SKM-1 treated with dmso at 0.1 percent for 144 hours (cell line): ENCODE measurements around the gene ATP2A3.
A peak's percentile ranks its signal among the peaks of the same experiment; 100 is the strongest.

Experiments
- DNase-seq: peaks from one replicate; lab custom pipeline; 2025; ENCODE audit not compliant: unreplicated experiment; lab: John Stamatoyannopoulos, UW

ATP2A3 gene

DNA sequence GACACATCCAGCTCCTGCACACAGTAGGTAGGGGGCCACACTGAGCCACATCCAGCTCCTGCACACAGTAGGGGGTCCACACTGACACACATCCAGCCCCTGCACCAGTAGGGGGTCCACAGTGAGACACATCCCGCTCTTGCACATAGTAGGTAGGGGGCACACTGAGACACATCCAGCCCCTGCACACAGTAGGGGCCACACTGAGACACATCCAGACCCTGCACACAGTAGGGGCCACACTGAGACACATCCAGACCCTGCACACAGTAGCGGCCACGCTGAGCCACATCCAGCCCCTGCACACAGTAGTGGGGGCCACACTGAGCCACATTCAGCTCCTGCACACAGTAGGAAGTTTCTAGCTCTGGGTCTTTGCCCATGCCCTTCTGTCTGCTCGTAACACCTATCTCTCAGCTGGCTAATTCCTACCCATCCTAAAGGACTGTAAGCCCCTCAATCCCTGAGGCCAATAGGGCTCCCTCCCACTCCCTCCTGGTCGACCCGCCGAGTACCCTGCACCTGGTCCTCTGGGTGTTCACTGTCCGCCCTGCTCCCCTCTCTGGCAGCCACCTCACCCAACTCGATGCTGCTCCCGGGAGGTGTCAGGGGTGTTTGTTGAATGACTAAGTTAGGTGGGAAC is 9.4 kb upstream of the ATP2A3 start:
- DNase-seq: no peak

DNA sequence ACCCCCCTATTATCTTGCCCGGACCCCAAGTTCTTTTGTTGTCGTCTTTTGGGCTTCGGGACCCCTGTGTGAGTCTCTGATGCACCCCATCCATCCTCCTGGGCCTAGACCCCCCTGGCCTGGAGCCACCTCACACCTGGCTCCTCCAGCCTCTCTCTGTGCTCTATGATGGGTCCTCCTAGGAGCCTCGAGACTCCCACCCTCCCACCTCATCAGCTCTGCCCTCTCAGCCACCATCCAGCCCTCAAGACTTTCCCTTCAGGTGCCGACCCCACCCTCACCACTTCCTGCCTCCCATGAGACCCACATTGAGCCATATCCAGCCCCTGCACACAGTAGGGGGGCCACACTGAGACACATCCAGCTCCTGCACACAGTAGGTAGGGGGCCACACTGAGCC is 8.7 kb upstream of the ATP2A3 start:
- no peak for DNase-seq

DNA sequence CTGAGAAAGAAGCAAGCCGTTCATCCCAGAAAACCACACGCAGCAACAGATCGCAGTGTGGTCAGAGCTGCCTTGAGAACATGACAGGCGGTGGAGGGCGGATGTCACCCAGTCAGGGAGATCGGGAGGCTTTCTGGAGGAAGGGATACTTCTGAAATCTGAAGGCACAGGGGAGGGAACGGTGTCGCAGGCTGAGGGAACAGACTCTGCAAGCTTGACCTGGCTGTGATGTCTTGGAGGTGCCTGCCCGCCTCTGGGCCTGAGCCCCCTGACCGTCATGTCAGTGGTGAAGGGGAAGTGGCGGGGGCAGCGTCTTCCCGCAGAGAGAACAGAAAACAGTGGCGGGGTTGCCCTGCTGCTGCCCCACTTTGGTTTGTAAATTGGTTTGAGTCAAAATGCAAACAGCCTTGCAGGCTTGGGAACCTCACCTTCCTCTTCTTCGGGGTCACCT is 8.1 kb upstream of the ATP2A3 start:
- DNase-seq: no peak

- DNase-seq: no peak
Measured at GRCh38 chr17:3970668-3971067, 6.4 kb upstream of the ATP2A3 start.

DNA sequence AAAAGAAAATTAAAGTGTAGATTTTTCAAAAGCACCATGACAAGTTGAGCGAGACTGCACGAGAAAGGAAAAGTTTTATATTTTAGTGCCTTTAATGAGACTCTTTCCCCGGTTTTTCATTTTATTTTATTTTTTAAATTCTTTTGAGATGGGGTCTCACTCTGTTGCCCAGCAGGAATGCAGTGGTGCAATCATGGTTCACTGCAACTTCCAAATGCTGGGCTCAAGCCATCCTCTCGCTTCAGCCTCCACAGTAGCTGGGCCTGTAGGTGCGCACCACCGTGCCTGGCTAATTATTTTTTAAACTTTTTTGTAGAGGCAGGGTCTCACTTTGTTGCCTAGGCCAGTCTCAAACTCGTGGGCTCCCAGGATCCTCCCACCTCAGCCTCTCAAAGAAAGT is 5.7 kb upstream of the ATP2A3 start:
- no peak for DNase-seq

- DNase-seq: no peak
Measured at GRCh38 chr17:3968886-3969524, 4.8 kb upstream of the ATP2A3 start.

DNA sequence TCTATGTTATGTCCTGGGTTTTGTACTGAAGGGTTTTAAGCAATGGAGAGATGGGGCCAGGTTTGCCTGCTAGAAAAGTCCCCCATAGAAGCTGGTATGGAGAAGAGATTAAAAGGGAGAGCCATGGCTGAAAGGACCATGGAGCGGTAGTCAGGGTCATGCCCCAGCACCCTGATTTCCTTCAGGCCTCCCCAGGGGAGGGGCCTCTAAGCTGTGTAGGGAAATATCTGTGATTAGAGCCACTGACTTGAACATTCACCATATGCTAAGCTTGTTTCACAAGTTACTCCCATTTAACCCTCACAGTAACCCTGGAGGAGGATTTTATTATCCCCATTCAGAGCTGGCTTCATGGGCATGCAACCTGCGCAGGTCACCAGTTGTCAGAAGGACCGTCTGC is 3.8 kb upstream of the ATP2A3 start:
- DNase-seq: no peak

GRCh38 chr17:3966720-3967363 is 2.6 kb upstream of the ATP2A3 start:
- no peak for DNase-seq

- DNase-seq: peak; percentile 57
Measured at GRCh38 chr17:3965118-3965800, 1.0 kb upstream of the ATP2A3 start.

DNA sequence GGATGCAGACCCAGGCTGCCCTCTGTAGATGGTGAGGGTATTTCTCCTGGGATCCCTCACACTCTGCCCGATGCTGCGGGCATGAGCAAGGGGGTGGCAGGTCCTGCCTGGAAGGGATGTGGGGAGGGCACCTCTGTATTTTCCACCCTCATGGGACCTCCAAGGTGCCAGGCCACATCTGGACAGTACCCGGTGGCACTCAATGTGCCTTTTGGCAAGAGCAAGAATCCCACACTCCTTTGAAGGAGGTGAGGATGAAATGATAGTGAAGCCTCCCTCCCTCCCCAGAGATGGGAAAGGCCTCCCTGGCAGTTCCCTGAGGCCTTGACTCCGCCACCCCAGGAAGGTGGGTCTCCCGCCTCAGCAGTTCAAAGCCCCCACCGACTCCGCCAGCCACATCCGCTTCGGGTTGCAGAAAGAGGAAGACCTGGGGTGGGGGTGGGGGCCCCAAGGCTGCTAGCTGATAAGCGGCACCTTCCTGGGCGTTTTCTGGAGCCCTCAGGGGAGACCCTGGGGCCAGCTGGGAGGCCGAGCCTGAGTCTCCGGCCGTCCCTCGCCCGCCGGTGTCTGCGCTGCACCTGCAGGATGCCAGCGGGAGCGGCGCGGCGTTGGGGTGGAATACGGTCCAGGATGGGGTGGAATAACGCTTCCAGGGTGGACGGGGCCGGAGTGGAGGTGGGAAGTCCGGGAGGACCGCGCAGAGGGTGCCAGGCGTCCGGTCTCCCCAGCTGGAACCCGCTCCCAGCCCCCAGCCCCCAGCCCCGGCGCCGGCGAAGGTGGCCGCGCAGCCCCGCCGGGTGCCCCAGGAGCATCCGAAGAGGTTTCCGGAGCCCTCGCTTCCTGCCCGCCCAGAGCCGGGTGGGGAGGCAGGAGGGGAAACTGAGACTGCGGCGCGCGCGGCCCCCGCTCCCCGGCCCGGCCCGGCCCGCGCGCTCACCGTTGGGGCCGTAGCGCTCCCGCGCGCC is 718 bp downstream of the ATP2A3 start:
- no peak for DNase-seq

GRCh38 chr17:3962965-3963236 is 1.3 kb downstream of the ATP2A3 start:
- DNase-seq: no peak

GRCh38 chr17:3962217-3962964 is 1.8 kb downstream of the ATP2A3 start:
- no peak for DNase-seq

DNA sequence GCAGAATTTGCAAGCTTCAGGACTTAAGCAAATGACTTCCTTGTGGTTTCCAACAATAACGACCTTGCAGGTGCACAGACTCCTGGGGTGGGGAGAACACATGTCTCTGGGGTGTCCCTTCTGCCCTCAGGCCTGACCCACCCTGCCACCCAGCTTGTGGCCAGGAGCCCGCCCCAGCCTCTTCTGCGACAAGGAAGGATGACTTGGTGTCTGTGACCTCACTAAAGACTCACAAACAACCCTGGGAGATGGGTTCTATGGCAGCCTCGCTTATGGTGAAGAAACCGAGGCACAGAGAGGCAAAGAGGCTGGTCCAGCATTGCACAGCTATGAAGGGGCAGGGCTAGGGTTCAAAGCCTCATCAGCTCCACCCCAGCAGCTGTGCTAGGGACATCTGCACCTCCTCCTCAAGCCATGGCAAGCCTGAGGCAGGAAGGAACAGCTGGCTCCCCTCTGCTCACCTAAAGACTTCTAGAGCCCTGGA is 2.6 kb downstream of the ATP2A3 start:
- DNase-seq: no peak

- DNase-seq: no peak
Measured at GRCh38 chr17:3960764-3961163, 3.5 kb downstream of the ATP2A3 start.

GRCh38 chr17:3959921-3960601 is 4.2 kb downstream of the ATP2A3 start:
- DNase-seq: no peak

DNA sequence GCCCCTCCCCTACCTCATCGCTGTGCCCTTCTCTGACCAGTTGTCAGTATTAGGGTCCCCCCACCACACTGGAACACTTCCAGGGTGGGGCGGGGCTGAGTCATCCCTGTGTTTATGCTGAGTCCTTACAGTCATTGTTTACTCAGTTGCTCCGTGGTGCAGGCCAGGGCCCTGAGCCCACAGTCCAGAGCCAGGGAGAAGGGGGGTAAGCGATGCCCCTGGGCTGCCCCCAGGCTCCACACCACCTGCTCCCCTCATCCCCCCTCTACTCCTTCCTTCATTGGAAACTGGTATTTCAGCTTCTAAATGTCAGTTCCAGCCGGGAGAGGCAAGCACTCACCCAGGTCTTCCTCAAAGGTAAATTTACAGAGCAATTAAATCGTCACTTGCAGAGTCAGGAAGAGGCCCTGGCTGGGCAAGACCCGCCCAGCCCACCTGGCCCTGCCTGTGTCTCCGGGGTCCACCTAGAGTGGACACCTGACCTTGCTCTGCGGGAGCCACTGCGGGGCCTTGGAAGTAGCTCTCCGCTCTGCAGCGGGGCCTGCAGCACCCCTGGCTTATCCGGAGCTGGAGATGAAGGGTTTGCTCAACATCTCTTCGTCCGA is 4.8 kb downstream of the ATP2A3 start:
- DNase-seq: no peak

DNA sequence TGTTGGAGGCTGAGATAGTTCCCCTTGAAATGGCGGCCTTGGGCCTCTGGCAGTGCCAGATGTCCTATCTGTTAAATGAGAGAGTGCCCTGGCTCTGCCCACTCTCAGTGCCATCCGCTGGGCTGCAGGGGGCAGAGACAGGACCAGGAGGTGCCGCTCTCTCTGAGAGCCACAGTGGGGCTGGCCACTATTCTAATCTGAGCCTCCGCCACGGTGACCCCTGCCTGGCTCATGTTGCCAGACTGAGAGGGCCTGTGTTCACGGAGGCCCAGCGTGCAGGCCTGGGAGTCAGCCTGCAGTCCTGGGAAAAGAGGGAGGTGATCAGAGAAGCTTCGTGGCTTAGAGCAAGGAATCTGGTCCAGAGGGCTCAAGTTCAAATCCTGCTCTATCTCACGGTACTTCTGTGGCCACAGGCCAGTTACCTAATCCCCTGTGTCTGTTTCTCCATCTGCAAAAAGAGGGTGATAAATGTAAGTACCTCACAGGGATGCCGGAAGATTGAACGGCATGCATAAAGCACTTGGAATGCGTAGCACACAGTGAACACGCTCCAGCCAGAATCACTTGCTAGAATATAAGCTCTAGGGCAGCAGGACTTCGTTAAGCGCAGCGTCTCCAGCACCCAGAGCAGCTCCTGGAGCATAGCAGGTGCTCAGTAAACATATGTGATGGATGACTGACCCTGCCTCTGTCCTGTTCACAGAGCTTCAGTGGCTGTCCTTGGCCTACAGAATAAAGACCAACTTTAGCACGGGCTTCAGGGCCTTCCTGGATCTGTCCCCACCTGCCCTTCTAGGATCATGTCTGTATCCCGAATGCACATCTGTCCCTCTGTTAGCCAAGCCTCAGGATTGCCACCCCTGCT is 6.3 kb downstream of the ATP2A3 start:
- no peak for DNase-seq

GRCh38 chr17:3956983-3957382 is 7.3 kb downstream of the ATP2A3 start:
- DNase-seq: no peak
